ENCODE results near the gene NAV3.

GRCh38 chr12:78095623-78096022, 264.9 kb downstream of the NAV3 start:
- TF ChIP-seq EZH2 (IDR thresholded peaks at IDR 0.05; ENCODE audit: low read depth, unreplicated experiment), result no peak
- no peak for TF ChIP-seq ZNF462 (CRISPR knock-in tag; IDR thresholded peaks at IDR 0.05)
- TF ChIP-seq, protein P1, sequence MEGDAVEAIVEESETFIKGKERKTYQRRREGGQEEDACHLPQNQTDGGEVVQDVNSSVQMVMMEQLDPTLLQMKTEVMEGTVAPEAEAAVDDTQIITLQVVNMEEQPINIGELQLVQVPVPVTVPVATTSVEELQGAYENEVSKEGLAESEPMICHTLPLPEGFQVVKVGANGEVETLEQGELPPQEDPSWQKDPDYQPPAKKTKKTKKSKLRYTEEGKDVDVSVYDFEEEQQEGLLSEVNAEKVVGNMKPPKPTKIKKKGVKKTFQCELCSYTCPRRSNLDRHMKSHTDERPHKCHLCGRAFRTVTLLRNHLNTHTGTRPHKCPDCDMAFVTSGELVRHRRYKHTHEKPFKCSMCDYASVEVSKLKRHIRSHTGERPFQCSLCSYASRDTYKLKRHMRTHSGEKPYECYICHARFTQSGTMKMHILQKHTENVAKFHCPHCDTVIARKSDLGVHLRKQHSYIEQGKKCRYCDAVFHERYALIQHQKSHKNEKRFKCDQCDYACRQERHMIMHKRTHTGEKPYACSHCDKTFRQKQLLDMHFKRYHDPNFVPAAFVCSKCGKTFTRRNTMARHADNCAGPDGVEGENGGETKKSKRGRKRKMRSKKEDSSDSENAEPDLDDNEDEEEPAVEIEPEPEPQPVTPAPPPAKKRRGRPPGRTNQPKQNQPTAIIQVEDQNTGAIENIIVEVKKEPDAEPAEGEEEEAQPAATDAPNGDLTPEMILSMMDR (conservative IDR thresholded peaks at IDR 0.05; ENCODE audit: low read depth in 2 of 2), result no peak
- TF ChIP-seq POLR2AphosphoS5 (IDR thresholded peaks at IDR 0.05; ENCODE audit: low read depth), result no peak
- TF ChIP-seq EZH2phosphoT487 (IDR thresholded peaks at IDR 0.05; ENCODE audit: unreplicated experiment), result no peak
- TF ChIP-seq CREB1 (CRISPR knock-in tag; IDR thresholded peaks at IDR 0.05; ENCODE audit: low read depth), result no peak
- no peak for TF ChIP-seq JUNB (IDR thresholded peaks at IDR 0.05; ENCODE audit: unreplicated experiment)
- TF ChIP-seq, protein P2, sequence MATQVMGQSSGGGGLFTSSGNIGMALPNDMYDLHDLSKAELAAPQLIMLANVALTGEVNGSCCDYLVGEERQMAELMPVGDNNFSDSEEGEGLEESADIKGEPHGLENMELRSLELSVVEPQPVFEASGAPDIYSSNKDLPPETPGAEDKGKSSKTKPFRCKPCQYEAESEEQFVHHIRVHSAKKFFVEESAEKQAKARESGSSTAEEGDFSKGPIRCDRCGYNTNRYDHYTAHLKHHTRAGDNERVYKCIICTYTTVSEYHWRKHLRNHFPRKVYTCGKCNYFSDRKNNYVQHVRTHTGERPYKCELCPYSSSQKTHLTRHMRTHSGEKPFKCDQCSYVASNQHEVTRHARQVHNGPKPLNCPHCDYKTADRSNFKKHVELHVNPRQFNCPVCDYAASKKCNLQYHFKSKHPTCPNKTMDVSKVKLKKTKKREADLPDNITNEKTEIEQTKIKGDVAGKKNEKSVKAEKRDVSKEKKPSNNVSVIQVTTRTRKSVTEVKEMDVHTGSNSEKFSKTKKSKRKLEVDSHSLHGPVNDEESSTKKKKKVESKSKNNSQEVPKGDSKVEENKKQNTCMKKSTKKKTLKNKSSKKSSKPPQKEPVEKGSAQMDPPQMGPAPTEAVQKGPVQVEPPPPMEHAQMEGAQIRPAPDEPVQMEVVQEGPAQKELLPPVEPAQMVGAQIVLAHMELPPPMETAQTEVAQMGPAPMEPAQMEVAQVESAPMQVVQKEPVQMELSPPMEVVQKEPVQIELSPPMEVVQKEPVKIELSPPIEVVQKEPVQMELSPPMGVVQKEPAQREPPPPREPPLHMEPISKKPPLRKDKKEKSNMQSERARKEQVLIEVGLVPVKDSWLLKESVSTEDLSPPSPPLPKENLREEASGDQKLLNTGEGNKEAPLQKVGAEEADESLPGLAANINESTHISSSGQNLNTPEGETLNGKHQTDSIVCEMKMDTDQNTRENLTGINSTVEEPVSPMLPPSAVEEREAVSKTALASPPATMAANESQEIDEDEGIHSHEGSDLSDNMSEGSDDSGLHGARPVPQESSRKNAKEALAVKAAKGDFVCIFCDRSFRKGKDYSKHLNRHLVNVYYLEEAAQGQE (IDR thresholded peaks at IDR 0.05; ENCODE audit: unreplicated experiment), result no peak
- TF ChIP-seq STAT1 (IDR thresholded peaks at IDR 0.05; ENCODE audit: unreplicated experiment), result no peak
